Measurements from ENCODE around the gene SLC43A1.

DNA sequence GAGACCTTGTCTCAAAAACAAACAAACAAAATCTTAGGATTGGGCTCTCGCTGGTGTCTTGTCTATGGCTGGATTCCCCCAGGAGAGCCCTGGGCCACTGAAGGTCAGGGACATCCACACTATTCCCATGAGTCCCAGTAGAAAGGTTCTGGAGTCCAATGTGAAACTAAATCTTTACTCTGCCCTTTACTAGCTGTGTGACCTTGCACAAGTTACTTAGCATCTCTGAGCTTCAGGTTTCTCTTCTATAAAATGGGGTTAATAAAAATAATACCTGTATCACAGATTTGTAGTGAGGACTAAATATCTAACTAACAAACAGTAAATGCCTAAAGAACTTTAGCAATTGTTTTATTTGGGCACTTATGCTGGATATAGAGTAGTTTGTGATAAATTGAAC lies 9.0 kb downstream of the SLC43A1 start:
- TF ChIP-seq, protein P1, sequence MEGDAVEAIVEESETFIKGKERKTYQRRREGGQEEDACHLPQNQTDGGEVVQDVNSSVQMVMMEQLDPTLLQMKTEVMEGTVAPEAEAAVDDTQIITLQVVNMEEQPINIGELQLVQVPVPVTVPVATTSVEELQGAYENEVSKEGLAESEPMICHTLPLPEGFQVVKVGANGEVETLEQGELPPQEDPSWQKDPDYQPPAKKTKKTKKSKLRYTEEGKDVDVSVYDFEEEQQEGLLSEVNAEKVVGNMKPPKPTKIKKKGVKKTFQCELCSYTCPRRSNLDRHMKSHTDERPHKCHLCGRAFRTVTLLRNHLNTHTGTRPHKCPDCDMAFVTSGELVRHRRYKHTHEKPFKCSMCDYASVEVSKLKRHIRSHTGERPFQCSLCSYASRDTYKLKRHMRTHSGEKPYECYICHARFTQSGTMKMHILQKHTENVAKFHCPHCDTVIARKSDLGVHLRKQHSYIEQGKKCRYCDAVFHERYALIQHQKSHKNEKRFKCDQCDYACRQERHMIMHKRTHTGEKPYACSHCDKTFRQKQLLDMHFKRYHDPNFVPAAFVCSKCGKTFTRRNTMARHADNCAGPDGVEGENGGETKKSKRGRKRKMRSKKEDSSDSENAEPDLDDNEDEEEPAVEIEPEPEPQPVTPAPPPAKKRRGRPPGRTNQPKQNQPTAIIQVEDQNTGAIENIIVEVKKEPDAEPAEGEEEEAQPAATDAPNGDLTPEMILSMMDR (IDR thresholded peaks at IDR 0.05): no peak
- no peak for TF ChIP-seq POLR2A (IDR thresholded peaks at IDR 0.05)
